DOHH2 (cell line): ENCODE results near the gene ZPR1.

Experiments
- H3F3A ChIP-seq: fragments of 200-600 bp; sonication (generic), shearing (Covaris generic); 2 replicates; pipeline ENCODE4 v1.6.0; 2016; ENCODE audit warnings: antibody characterized with exemption, mild to moderate bottlenecking; ENCODE audit not compliant: control insufficient read depth, insufficient read depth
- H3K27ac ChIP-seq: fragments of 200-600 bp; sonication (generic); 2 replicates; pipeline ENCODE4 v1.5.1; 2014; ENCODE audit warnings: low read depth, mild to moderate bottlenecking, low read length, moderate library complexity
- H3K27me3 ChIP-seq: fragments of 200-600 bp; sonication (generic); 2 replicates; pipeline ENCODE4 v1.6.1; 2014; ENCODE audit warnings: mild to moderate bottlenecking, low read length, mixed read lengths; ENCODE audit not compliant: control insufficient read depth
- H3K36me3 ChIP-seq: fragments of 200-600 bp; sonication (generic); 2 replicates; pipeline ENCODE4 v1.6.1; 2014; ENCODE audit warnings: mild to moderate bottlenecking, low read length, moderate library complexity, mixed read lengths; ENCODE audit not compliant: control insufficient read depth
- H3K4me1 ChIP-seq: fragments of 200-600 bp; sonication (generic); 2 replicates; pipeline ENCODE4 v1.6.1; 2014; ENCODE audit warnings: mild to moderate bottlenecking, low read length, mixed read lengths; ENCODE audit not compliant: control insufficient read depth
- H3K4me2 ChIP-seq: fragments of 200-600 bp; sonication (generic); 2 replicates; pipeline ENCODE4 v1.6.0; 2014; ENCODE audit warnings: mild to moderate bottlenecking, low read length, moderate library complexity
- H3K4me3 ChIP-seq: fragments of 200-600 bp; sonication (generic); 2 replicates; pipeline ENCODE4 v1.5.1; 2014; ENCODE audit warnings: mild to moderate bottlenecking, low read length, mixed read lengths
- H3K79me2 ChIP-seq: fragments of 200-600 bp; sonication (generic); 2 replicates; pipeline ENCODE4 v1.6.1; 2014; ENCODE audit warnings: mild to moderate bottlenecking, low read length, mixed read lengths; ENCODE audit not compliant: control insufficient read depth
- H3K9me2 ChIP-seq: fragments of 200-600 bp; sonication (generic); replicated peaks from 2 replicates; pipeline ENCODE4 v1.6.1; 2014; ENCODE audit warnings: mild to moderate bottlenecking, low read length, mixed read lengths; ENCODE audit not compliant: control insufficient read depth
- H3K9me3 ChIP-seq: fragments of 200-600 bp; sonication (generic); 2 replicates; pipeline ENCODE4 v1.6.1; 2014; ENCODE audit warnings: antibody characterized with exemption, low read length, mixed read lengths; ENCODE audit not compliant: control insufficient read depth, insufficient read depth
- H4K20me1 ChIP-seq: fragments of 200-600 bp; sonication (generic); 2 replicates; pipeline ENCODE4 v1.6.0; 2014; ENCODE audit warnings: low read depth, mild to moderate bottlenecking, antibody characterized with exemption, low read length, moderate library complexity; ENCODE audit not compliant: control insufficient read depth, insufficient read depth
- EZH2phosphoT487 ChIP-seq: fragments of 200-600 bp; sonication (generic); IDR thresholded peaks from 2 replicates; pipeline ENCODE4 v1.6.1; 2017; ENCODE audit warnings: borderline replicate concordance, mild to moderate bottlenecking, antibody characterized with exemption, low read length, moderate library complexity, mixed read lengths
- TF ChIP-seq, protein P1 (sequence below): fragments of 200-600 bp; sonication (generic); IDR thresholded peaks from one replicate; pipeline ENCODE4 v1.5.1; 2014; ENCODE audit warnings: antibody characterized with exemption, mild to moderate bottlenecking, low read depth, low read length; ENCODE audit not compliant: poor library complexity, severe bottlenecking

Gene ZPR1

DNA sequence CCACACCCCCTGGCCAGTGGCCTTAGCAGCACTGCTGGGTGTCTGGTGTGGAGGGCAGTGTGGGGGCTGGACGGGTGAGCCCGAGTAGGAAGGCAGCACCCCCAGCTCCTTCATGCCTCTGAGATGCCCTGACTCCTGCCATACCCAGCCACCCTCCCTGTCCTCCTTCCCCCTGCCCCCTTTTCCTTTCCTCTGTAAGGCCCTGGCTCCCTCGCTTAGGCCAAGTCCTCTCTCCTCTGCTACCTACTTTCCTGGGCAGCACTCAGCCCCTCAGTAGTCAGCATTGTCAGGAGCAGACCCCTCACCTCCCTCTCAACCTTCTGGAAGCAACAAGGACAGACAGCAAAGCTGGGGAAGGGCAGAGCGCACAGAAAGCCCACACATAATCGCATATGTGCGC, 63.0 kb downstream of the ZPR1 start:
- no peaks in the 10 kb centered on the region for H3F3A ChIP-seq
- no peak overlapping the region for H3K4me2 ChIP-seq
- H4K20me1 ChIP-seq = no peaks in the 10 kb centered on the region
- no peaks in the 10 kb centered on the region for H3K36me3 ChIP-seq
- no peaks in the 10 kb centered on the region for H3K79me2 ChIP-seq
- no peaks in the 10 kb centered on the region for H3K4me1 ChIP-seq
- H3K27ac ChIP-seq = no peak overlapping the region
- H3K9me3 ChIP-seq = no peaks in the 10 kb centered on the region
- no peaks in the 10 kb centered on the region for H3K9me2 ChIP-seq
- TF ChIP-seq EZH2phosphoT487 = no peak
- TF ChIP-seq, protein P1, sequence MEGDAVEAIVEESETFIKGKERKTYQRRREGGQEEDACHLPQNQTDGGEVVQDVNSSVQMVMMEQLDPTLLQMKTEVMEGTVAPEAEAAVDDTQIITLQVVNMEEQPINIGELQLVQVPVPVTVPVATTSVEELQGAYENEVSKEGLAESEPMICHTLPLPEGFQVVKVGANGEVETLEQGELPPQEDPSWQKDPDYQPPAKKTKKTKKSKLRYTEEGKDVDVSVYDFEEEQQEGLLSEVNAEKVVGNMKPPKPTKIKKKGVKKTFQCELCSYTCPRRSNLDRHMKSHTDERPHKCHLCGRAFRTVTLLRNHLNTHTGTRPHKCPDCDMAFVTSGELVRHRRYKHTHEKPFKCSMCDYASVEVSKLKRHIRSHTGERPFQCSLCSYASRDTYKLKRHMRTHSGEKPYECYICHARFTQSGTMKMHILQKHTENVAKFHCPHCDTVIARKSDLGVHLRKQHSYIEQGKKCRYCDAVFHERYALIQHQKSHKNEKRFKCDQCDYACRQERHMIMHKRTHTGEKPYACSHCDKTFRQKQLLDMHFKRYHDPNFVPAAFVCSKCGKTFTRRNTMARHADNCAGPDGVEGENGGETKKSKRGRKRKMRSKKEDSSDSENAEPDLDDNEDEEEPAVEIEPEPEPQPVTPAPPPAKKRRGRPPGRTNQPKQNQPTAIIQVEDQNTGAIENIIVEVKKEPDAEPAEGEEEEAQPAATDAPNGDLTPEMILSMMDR = no peak
- peaks cover 19% of the 10 kb centered on the region for H3K27me3 ChIP-seq
- H3K4me3 ChIP-seq = no peak overlapping the region
